ENCODE results near the gene AURKA. TPM values are rescaled to one million over a fixed set of nuclear protein-coding genes. Genes with fewer than 3 reads are reported as not detected.
"Not testable (repeated sequence)": the region's sequence is repeated elsewhere in the genome, so short reads cannot be mapped to it uniquely, and the experiment has no call there.

Gene AURKA
- total and polyA plus RNA-seq, 5 experiments from 2014 or later = 0.19 to 1.3 (median 0.50) TPM

DNA sequence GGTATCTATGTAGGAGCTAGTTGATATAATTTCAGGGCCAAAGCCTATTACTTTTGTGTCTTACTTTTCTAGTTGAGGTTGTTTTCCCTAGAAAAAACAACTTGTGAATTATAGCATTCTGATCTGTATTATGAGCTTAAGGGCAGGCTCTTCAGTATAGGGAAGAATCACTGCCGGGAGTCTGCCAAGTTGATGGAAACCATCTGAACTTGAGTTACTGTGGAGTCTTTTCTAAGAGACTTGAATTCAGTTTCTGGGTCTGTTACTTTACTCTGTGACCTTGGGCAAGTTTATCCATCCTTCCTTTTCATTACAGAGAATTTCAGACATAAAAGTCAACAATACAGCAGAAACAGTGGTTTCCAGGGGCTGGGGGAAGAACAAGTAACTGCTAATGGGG is 17.9 kb upstream of the AURKA start:
- no peak for ATAC-seq
- DNase-seq = no peak

DNA sequence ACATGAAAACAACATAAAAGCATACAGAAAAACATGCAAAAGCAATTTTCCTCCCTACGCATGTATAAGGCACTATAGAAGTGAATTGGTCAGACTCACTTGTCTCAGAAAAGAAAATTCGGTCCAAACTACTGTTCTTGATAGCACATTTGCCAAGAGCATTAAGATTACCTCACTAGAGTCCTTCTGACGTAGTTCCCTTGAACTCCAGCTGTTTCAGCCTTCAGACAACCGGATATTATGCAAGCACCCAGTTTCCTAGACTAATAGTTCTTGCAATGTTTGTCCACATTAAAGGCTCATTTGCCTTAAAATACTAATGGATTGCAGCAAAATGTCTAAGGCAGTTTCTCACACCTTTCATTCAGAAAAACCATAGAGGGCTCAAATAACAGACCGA is 17.5 kb upstream of the AURKA start:
- Mint-ChIP-seq H3K36me3 (peaks cover 0 to 39% (median 6%) of the 10 kb centered on the region in 3 donors), H3K4me3 (no peak overlapping the region), H3K27ac (peak overlapping the region in 5 of 10 donors; percentile 2 to 84 (median 66)), H3K27me3 (no peaks in the 10 kb centered on the region), H3K9me3 (no peaks in the 10 kb centered on the region), H3K4me1 (peaks cover 17 to 49% (median 44%) of the 10 kb centered on the region in 4 donors)
- ATAC-seq = no peak
- DNase-seq = no peak
- POLR2A ChIA-PET = interaction anchor here (1.4 kb wide), 1 partner anchor 30 kb away, joined by 4 read pairs; no protein-coding TSS in a partner anchor

More for the DNA sequence above, 17.9 kb upstream of the AURKA start:
- peak overlapping the region in 2 of 10 donors; percentile 36 for H3K4me3 Mint-ChIP-seq
- peaks cover 19 to 52% (median 48%) of the 10 kb centered on the region in 4 donors for H3K4me1 Mint-ChIP-seq
- no peaks in the 10 kb centered on the region for H3K27me3 Mint-ChIP-seq
- peak overlapping the region in 8 of 10 donors; percentile 2 to 88 (median 78) for H3K27ac Mint-ChIP-seq
- no peaks in the 10 kb centered on the region for H3K9me3 Mint-ChIP-seq
- H3K36me3 Mint-ChIP-seq = peaks cover 0 to 34% (median 6%) of the 10 kb centered on the region in 3 donors
- POLR2A ChIA-PET = interaction anchor here (1.4 kb wide), 1 partner anchor 30 kb away, joined by 4 read pairs; no protein-coding TSS in a partner anchor

DNA sequence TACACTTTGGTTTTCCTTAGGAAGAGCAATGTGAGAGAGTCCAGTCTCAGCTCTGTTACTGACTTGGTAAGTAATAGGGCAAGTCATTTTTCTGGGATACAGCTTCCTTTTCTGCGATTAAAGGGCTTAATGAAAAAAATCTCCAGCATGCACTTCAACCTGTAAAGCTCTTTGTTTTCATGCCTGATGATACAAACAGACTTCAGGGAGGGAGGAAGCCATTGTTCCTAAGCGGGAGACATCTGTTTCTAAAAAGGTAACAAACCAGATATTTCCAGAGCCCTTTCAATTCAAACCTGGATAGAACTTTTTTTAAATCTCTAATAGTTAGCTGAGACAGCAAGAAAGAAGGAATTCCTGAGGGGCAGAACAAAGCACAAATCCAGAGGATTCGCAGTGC is 14.9 kb upstream of the AURKA start:
- Mint-ChIP-seq H3K4me1 (peaks cover 7 to 32% (median 21%) of the 10 kb centered on the region in 4 donors), H3K9me3 (no peaks in the 10 kb centered on the region), H3K4me3 (no peak overlapping the region), H3K27ac (peak overlapping the region in 1 of 10 donors; percentile 16), H3K36me3 (peaks cover 0 to 63% (median 9%) of the 10 kb centered on the region in 3 donors), H3K27me3 (no peaks in the 10 kb centered on the region)
- POLR2A ChIA-PET = interaction anchor here (1.2 kb wide), 1 partner anchor 11 kb away, joined by 8 read pairs; no protein-coding TSS in a partner anchor
- ATAC-seq = no peak
- no peak for DNase-seq

DNA sequence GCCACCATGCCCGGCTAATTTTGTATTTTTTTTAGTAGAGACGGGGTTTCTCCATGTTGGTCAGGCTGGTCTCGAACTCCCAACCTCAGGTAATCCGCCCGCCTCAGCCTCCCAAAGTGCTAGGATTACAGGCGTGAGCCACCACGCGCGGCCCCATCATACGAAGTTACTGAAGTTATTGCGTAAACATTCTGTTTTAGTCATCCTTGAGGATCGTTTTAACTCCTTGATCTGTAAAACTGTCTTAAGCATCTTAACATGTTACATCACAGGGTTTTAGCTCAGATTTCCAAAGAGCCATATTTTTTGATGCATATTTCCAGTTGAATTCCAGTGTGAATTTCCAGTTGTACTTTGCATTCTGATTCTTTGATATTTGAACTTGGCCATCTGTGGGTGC is 13.3 kb upstream of the AURKA start:
- not testable (repeated sequence) for ATAC-seq, H3K4me3 Mint-ChIP-seq, H3K27me3 Mint-ChIP-seq, H3K9me3 Mint-ChIP-seq, DNase-seq
- Mint-ChIP-seq H3K36me3 (peaks cover 0 to 70% (median 9%) of the 10 kb centered on the region in 3 donors), H3K27ac (peak overlapping the region in 1 of 10 donors; percentile 57), H3K4me1 (peaks cover 1 to 26% (median 12%) of the 10 kb centered on the region in 4 donors)
- POLR2A ChIA-PET = interaction anchor here (1.4 kb wide), 1 partner anchor 10 kb away, joined by 3 read pairs; no protein-coding TSS in a partner anchor

DNA sequence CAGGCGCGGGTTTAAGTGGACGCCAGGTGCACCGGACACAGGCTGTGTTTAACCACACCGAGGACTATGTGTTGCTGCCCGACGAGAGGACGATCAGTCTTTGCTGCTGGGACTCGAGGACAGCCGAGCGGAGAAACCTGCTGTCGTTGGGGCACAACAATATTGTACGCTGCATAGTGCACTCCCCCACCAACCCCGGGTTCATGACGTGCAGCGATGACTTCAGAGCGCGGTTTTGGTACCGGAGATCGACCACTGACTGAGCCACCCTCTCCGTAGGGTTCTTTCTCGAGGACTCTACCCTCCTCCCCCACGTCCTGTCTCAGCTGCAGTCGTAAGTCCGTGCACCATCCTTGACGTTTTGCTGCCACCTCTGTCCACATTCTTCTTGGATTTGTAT is 11.4 kb upstream of the AURKA start:
- peak in 1 of 10 donors; percentile 68 for DNase-seq
- POLR2A ChIA-PET = no interaction called here
- H3K4me3 Mint-ChIP-seq = peak overlapping the region in 1 of 10 donors; percentile 67

DNA sequence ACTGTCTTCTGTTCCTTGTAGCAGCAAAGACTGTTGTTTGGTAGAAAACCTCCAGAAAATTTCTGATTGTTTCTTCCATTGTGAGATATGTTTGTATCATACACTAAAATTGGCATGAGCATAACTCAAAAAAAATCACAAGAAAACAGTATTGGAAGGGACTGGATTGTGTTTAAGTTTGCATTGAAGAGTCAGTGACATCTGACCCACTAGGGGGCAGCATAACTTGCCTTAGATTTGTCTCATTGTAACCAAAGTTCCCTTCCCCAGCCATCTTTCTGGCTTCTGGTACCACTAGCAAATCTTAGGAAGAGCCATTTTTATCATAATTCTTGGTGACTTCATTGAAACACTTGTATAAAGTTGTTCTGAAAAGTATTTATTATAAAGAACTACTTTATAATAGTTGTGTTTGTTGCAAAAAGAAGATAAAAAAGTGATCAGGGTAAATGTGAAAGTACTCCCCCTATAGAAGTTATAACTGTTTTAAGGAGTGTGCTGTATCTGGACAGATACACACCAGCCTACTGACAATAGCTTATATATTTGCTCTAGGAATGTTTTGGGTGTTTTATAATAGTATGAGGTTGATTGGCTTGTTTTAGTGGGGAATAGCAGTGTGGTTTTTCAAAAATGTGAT is 8.1 kb upstream of the AURKA start:
- ATAC-seq (peak; percentile 78 to 80), DNase-seq (peak; percentile 30 to 83 (median 66))
- H3K9me3 Mint-ChIP-seq = no peaks in the 10 kb centered on the region
- H3K27ac Mint-ChIP-seq = peak overlapping the region in 7 of 10 donors; percentile 7 to 87 (median 59)
- peaks cover 5 to 23% (median 15%) of the 10 kb centered on the region in 4 donors for H3K4me1 Mint-ChIP-seq
- no peak overlapping the region for H3K4me3 Mint-ChIP-seq
- peaks cover 4 to 87% (median 23%) of the 10 kb centered on the region in 3 donors for H3K36me3 Mint-ChIP-seq
- no peaks in the 10 kb centered on the region for H3K27me3 Mint-ChIP-seq
- POLR2A ChIA-PET = interaction anchor here (1.5 kb wide), 1 partner anchor 13 kb away, joined by 10 read pairs; the partner anchor contains the start of gene CASS4

More for the DNA sequence above, 11.4 kb upstream of the AURKA start:
- Mint-ChIP-seq H3K9me3 (no peaks in the 10 kb centered on the region), H3K36me3 (peaks cover 4 to 84% (median 16%) of the 10 kb centered on the region in 3 donors), H3K27me3 (no peaks in the 10 kb centered on the region), H3K27ac (peak overlapping the region in 7 of 10 donors; percentile 24 to 96 (median 65)), H3K4me1 (peaks cover 0 to 26% (median 10%) of the 10 kb centered on the region in 4 donors)
- no peak for ATAC-seq

DNA sequence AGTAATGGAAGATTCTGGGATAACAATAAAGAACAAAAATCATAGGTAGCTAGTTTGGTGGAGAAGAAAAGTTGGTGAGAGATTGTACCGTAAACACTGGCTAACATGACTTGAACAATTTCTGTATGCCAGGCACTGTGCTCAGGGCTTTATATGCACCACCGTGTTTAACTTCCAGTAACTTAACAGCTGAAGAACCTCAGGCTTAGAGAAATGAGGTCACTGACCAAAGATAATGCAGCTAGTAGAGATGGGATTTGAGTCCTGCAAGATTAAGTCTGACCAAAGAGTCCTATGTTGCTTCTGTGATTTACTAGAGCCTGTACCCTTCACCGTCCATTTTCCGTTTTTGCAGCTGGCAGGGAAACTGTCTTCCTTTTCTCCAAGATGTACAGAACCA is 3.2 kb upstream of the AURKA start:
- H3K4me3 Mint-ChIP-seq = peak overlapping the region in 1 of 10 donors; percentile 10
- H3K27me3 Mint-ChIP-seq = no peaks in the 10 kb centered on the region
- H3K4me1 Mint-ChIP-seq = peaks cover 16 to 36% (median 27%) of the 10 kb centered on the region in 4 donors
- no peak for ATAC-seq
- no peak for DNase-seq
- POLR2A ChIA-PET = interaction anchor here (1.2 kb wide), 1 partner anchor 42 kb away, joined by 3 read pairs; no protein-coding TSS in a partner anchor
- H3K36me3 Mint-ChIP-seq = peaks cover 4 to 50% (median 16%) of the 10 kb centered on the region in 3 donors
- peak overlapping the region in 7 of 10 donors; percentile 7 to 89 (median 65) for H3K27ac Mint-ChIP-seq
- H3K9me3 Mint-ChIP-seq = no peaks in the 10 kb centered on the region

DNA sequence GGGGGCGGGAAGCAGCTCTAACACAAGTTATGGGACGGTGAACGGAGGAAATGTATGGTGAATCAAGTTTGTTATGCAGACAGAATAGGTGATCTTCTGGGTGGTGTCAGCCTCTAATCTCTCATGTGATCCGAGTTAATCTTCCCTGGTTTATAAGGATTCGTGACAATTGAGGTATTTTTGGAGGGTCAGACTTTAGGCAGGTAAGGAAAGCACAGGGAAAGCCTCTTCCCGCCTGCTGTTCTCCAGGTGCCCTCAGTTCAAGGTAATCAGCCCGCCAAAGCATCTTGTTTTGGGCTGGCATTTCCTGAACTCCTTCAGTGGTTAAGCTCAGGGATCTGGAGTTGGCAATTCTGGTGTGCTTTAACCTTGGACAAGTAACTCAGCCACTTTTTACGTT is 1.6 kb upstream of the AURKA start:
- Mint-ChIP-seq H3K36me3 (peaks cover 0 to 35% (median 9%) of the 10 kb centered on the region in 3 donors), H3K27me3 (no peaks in the 10 kb centered on the region), H3K4me3 (no peak overlapping the region), H3K4me1 (peaks cover 16 to 32% (median 24%) of the 10 kb centered on the region in 4 donors), H3K9me3 (no peaks in the 10 kb centered on the region), H3K27ac (peak overlapping the region in 2 of 10 donors; percentile 65 to 90)
- ATAC-seq (no peak), DNase-seq (no peak)
- POLR2A ChIA-PET = interaction anchor here (0.7 to 3.4 kb wide), 7 partner anchors 18 to 98 kb away, joined by 3 to 34 read pairs (median 13); partner anchors contain the start of genes CASS4, FAM210B and RTF2

DNA sequence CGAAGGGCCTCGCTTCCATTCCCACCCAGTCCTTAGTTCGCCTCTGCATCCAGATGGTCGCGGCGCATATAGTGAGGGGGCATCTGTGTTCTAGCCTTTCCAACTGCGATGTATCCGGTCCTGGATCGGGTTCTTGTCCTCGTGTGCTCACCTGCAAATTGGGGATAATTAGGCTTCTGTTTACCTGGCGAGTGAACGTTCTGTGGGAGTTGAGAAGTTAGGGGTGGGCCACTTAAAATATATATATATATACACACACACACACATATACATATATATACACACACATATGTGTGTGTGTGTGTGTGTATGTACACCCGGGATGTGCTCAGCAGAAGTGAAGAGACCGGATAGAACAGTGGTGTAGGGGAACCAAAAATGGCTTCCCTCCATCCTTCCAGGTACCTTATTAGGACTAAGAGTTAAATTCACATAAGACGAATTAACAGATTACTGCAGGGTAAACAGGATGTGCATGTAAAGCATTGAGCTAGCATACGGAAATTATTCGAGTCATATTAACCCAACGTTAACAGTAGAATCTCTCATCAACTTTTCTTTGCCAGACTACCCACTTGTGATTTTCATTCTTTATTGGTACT is 967 bp upstream of the AURKA start:
- Mint-ChIP-seq H3K27me3 (no peaks in the 10 kb centered on the region), H3K4me1 (peaks cover 16 to 32% (median 24%) of the 10 kb centered on the region in 4 donors), H3K27ac (peak overlapping the region in 1 of 10 donors; percentile 90), H3K4me3 (no peak overlapping the region), H3K9me3 (no peaks in the 10 kb centered on the region), H3K36me3 (peaks cover 0 to 30% (median 9%) of the 10 kb centered on the region in 3 donors)
- DNase-seq = peak in 2 of 10 donors; percentile 37 to 40
- ATAC-seq = peak in 1 of 2 donors; percentile 31
- POLR2A ChIA-PET = interaction anchor here (0.7 to 3.4 kb wide), 8 partner anchors 19 to 98 kb away, joined by 3 to 34 read pairs (median 10); partner anchors contain the start of genes CASS4, FAM210B and RTF2

DNA sequence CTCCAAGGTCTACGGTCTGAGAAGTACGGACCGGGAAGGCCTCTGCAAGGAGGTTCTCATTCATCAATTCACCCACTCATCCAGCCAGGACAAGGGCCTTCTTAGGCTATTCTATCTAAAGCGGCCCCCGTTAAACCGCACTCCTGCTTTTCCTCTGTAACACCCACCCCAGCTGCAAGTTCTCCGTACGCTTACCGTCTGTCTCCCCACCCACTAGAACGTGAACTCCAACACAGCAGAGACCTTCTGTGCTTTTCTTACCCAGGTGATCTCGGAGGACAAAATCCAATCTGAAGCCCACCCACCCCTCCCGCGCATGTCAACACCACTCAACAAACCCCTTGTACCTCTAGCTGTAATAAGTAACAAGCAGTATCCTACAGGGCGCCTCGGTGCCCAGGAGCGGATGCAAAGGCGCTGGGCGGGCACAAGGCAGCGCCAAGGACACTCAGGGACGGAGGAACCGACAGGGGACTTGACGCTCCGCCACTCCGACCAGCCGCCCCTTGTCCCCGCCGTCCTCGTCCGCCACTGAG is 351 bp downstream of the AURKA start:
- POLR2A ChIA-PET = interaction anchor here (0.6 to 3.4 kb wide), 9 partner anchors 20 to 1998 kb away, joined by 3 to 34 read pairs (median 6); partner anchors contain the start of genes CASS4, FAM210B, RTF2 and VAPB
- DNase-seq (peak in 1 of 10 donors; percentile 9), ATAC-seq (peak; percentile 7 to 37)
- Mint-ChIP-seq H3K36me3 (peaks cover 0 to 17% (median 0%) of the 10 kb centered on the region in 3 donors), H3K27me3 (no peaks in the 10 kb centered on the region), H3K9me3 (no peaks in the 10 kb centered on the region), H3K27ac (no peak overlapping the region), H3K4me1 (peaks cover 16 to 32% (median 24%) of the 10 kb centered on the region in 4 donors), H3K4me3 (no peak overlapping the region)

DNA sequence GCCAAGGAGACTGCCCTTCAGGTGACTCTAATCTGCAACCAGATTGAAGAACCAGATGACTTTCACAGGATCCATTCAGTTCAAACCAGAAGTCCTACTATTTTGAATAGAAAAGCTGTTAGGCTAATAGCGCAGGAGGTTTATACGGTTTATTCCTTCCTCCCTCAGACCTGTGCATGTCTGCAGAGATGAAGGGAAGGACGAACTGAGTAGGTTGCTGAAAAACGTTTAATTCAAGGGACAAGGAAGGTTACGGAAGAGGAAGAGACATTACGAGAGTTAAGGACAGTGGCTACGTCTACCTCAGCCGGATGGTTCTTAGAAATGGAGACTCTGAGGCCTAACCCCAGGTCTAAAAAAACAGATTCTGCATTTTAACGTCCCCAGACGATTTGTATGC is 978 bp downstream of the AURKA start:
- no peaks in the 10 kb centered on the region for H3K9me3 Mint-ChIP-seq
- H3K4me3 Mint-ChIP-seq = no peak overlapping the region
- ATAC-seq = no peak
- H3K36me3 Mint-ChIP-seq = peaks cover 0 to 13% (median 0%) of the 10 kb centered on the region in 3 donors
- DNase-seq = no peak
- peak overlapping the region in 4 of 10 donors; percentile 3 to 82 (median 57) for H3K27ac Mint-ChIP-seq
- H3K4me1 Mint-ChIP-seq = peaks cover 16 to 32% (median 24%) of the 10 kb centered on the region in 4 donors
- POLR2A ChIA-PET = interaction anchor here (3.4 kb wide), 1 partner anchor 32 kb away, joined by 34 read pairs; the partner anchor contains the start of gene FAM210B
- H3K27me3 Mint-ChIP-seq = no peaks in the 10 kb centered on the region

DNA sequence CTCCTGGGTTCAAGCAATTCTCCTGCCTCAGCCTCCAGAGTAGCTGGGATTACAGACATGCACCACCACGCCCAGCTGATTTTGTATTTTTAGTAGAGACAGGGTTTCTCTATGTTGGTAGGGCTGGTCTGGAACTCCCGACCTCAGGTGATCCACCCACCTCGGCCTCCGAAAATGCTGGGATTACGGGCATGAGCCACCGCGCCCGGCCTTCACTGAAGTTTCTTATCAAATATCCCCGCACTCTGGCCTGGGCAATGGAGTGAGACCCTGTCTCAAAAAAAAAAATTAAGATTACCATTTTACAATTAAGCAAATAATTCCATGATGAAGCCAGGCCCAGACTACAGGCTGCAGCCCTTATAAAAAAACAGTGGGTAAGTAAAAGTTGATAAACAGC is 1.6 kb downstream of the AURKA start:
- not testable (repeated sequence) for H3K27me3 Mint-ChIP-seq, H3K9me3 Mint-ChIP-seq, H3K27ac Mint-ChIP-seq, DNase-seq, ATAC-seq, H3K36me3 Mint-ChIP-seq, H3K4me3 Mint-ChIP-seq
- POLR2A ChIA-PET = interaction anchor here (3.4 kb wide), 1 partner anchor 31 kb away, joined by 34 read pairs; the partner anchor contains the start of gene FAM210B
- peaks cover 14 to 29% (median 20%) of the 10 kb centered on the region in 4 donors for H3K4me1 Mint-ChIP-seq
